ENCODE measurements around the gene LLGL1. TPM values are rescaled to one million over a fixed set of nuclear protein-coding genes. Genes with fewer than 3 reads are reported as not detected.
A peak's percentile ranks its signal among the peaks of the same experiment; 100 is the strongest.

The LLGL1 gene
- total RNA-seq, 4 donors from 2014 or later, result 11.1 to 18.0 (median 14.9) TPM

DNA sequence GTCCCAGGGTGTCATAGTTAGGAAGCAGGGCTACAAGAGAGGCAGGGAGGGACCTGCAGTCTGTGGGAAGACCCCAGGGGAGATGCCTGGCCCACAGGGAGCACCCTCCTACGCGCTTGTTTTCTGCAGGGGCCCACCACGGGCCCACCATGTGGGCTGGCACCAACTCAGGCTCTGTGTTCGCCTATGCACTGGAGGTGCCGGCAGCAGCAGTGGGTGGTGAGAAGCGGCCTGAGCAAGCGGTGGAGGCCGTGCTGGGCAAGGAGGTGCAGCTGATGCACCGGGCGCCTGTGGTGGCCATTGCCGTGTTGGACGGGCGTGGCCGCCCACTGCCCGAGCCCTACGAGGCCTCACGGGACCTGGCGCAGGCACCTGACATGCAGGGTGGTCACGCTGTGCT, 15.0 kb downstream of the LLGL1 start:
- H3K36me3 ChIP-seq, result peaks cover 0 to 8% (median 4%) of the 10 kb centered on the region in 4 donors
- no peak overlapping the region for H3K27ac ChIP-seq
- no peak overlapping the region for H3K4me3 ChIP-seq
- no peaks in the 10 kb centered on the region for H3K4me1 ChIP-seq
- H3K27me3 ChIP-seq, result no peaks in the 10 kb centered on the region
- 75% methylated on average over 4 of the region's 19 CpGs; no CpG with 5 or more reads in 1 of the 2 donors for WGBS, 2 donors (ENCODE audit: low coverage in 1 of 2)
- DNase-seq, result no peak
- TF ChIP-seq, protein P1, sequence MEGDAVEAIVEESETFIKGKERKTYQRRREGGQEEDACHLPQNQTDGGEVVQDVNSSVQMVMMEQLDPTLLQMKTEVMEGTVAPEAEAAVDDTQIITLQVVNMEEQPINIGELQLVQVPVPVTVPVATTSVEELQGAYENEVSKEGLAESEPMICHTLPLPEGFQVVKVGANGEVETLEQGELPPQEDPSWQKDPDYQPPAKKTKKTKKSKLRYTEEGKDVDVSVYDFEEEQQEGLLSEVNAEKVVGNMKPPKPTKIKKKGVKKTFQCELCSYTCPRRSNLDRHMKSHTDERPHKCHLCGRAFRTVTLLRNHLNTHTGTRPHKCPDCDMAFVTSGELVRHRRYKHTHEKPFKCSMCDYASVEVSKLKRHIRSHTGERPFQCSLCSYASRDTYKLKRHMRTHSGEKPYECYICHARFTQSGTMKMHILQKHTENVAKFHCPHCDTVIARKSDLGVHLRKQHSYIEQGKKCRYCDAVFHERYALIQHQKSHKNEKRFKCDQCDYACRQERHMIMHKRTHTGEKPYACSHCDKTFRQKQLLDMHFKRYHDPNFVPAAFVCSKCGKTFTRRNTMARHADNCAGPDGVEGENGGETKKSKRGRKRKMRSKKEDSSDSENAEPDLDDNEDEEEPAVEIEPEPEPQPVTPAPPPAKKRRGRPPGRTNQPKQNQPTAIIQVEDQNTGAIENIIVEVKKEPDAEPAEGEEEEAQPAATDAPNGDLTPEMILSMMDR (IDR thresholded peaks at IDR 0.05), result no peak
- in situ Hi-C loops (cut with MboI; ENCODE audit: low pct_ligation_motif_present in 1 of 4, low pct_unique_long_range_greater_than_20kb in 1 of 4, low sequenced_read_pairs in 3 of 4), result no loop called here
- H3K9me3 ChIP-seq, result no peaks in the 10 kb centered on the region
- intact Hi-C loops (cut with DNase I; ENCODE audit: low total_unique reads), result no loop called here

DNA sequence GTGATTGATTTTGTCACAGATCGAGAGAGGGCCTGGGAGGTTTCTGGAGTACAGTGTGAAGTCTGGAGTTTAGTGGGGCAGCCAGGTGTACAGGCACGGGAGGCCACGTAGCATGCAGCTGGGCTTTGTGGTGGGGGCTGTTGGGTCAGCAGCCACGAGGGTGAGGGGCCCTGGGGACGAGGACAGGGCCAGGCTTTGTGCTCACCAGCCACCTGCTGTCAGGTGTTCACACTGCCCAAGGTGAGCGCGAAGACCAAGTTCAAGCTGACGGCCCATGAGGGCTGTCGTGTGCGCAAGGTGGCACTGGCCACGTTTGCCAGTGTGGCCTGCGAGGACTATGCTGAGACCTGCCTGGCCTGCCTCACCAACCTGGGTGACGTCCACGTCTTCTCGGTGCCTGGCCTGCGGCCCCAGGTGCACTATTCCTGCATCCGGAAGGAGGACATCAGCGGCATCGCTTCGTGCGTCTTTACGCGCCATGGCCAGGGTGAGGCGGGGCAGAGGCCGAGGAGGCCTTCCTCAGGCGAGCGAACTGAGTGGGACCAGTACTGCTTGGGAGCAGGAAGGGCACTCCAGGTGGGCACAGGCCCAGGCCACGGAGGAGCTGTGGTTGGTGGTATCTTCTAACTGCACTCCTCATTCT, 15.9 kb downstream of the LLGL1 start:
- Histone ChIP-seq H3K27me3 (no peaks in the 10 kb centered on the region), H3K4me1 (peaks cover 0 to under 1% (median 0%) of the 10 kb centered on the region in 4 donors), H3K36me3 (peaks cover 0 to 17% (median 9%) of the 10 kb centered on the region in 4 donors), H3K9me3 (no peaks in the 10 kb centered on the region), H3K27ac (no peak overlapping the region), H3K4me3 (no peak overlapping the region)
- intact Hi-C loops (cut with DNase I; ENCODE audit: low total_unique reads) (no loop called here), in situ Hi-C loops (cut with MboI; ENCODE audit: low pct_ligation_motif_present in 1 of 4, low pct_unique_long_range_greater_than_20kb in 1 of 4, low sequenced_read_pairs in 3 of 4) (no loop called here)
- 91% methylated on average over 28 of the region's 28 CpGs; no CpG with 5 or more reads in 1 of the 2 donors for WGBS, 2 donors (ENCODE audit: low coverage in 1 of 2)
- TF ChIP-seq POLR2A (IDR thresholded peaks at IDR 0.05), result no peak
- no peak for TF ChIP-seq EP300 (IDR thresholded peaks at IDR 0.05; ENCODE audit: low read depth)
- TF ChIP-seq POLR2AphosphoS5 (IDR thresholded peaks at IDR 0.05), result no peak
- TF ChIP-seq, protein P1 (IDR thresholded peaks at IDR 0.05), result no peak
- DNase-seq, result no peak

GRCh38 chr17:18245038-18245776, 19.8 kb downstream of the LLGL1 start:
- 86 to 93% methylated on average over 3 to 13 of the region's 21 CpGs for WGBS, 2 donors (ENCODE audit: low coverage in 1 of 2)
- in situ Hi-C loops (cut with MboI; ENCODE audit: low pct_ligation_motif_present in 1 of 4, low pct_unique_long_range_greater_than_20kb in 1 of 4, low sequenced_read_pairs in 3 of 4) (no loop called here), intact Hi-C loops (cut with DNase I; ENCODE audit: low total_unique reads) (no loop called here)
- H3K4me3 ChIP-seq, result no peak overlapping the region
- peaks cover 0 to 17% (median 9%) of the 10 kb centered on the region in 4 donors for H3K36me3 ChIP-seq
- no peaks in the 10 kb centered on the region for H3K27me3 ChIP-seq
- H3K27ac ChIP-seq, result no peak overlapping the region
- no peaks in the 10 kb centered on the region for H3K9me3 ChIP-seq
- DNase-seq, result no peak
- peaks cover 0 to 15% (median 2%) of the 10 kb centered on the region in 4 donors for H3K4me1 ChIP-seq
- TF ChIP-seq POLR2A (IDR thresholded peaks at IDR 0.05) (no peak), POLR2AphosphoS5 (IDR thresholded peaks at IDR 0.05) (no peak), EP300 (IDR thresholded peaks at IDR 0.05; ENCODE audit: low read depth) (no peak)
- TF ChIP-seq, protein P1 (IDR thresholded peaks at IDR 0.05), result no peak

GRCh38 chr17:18246109-18246725, 20.8 kb downstream of the LLGL1 start:
- in situ Hi-C loops (cut with MboI; ENCODE audit: low pct_ligation_motif_present in 1 of 4, low pct_unique_long_range_greater_than_20kb in 1 of 4, low sequenced_read_pairs in 3 of 4), result no loop called here
- intact Hi-C loops (cut with DNase I; ENCODE audit: low total_unique reads), result no loop called here
- 87% methylated on average over 24 of the region's 24 CpGs; no CpG with 5 or more reads in 1 of the 2 donors for WGBS, 2 donors (ENCODE audit: low coverage in 1 of 2)
- peak overlapping the region in 3 of 4 donors; percentile 55 to 77 (median 59) for H3K27ac ChIP-seq
- no peaks in the 10 kb centered on the region for H3K27me3 ChIP-seq
- peaks cover 0 to 19% (median 4%) of the 10 kb centered on the region in 4 donors for H3K4me1 ChIP-seq
- TF ChIP-seq POLR2A (IDR thresholded peaks at IDR 0.05), result no peak
- TF ChIP-seq, protein P1 (IDR thresholded peaks at IDR 0.05), result no peak
- no peak for TF ChIP-seq EP300 (IDR thresholded peaks at IDR 0.05; ENCODE audit: low read depth)
- no peak for TF ChIP-seq POLR2AphosphoS5 (IDR thresholded peaks at IDR 0.05)
- no peak overlapping the region for H3K4me3 ChIP-seq
- DNase-seq, result no peak
- H3K9me3 ChIP-seq, result no peaks in the 10 kb centered on the region
- H3K36me3 ChIP-seq, result peaks cover 0 to 26% (median 11%) of the 10 kb centered on the region in 4 donors

All from transverse colon (tissue), 4 donors.